ACC112 (cell line): Measurements from ENCODE around the gene ISX.

ENCODE experiments used
- H2AFZ ChIP-seq: fragments of 200-600 bp; sonication (generic); one replicate; pipeline ENCODE4 v1.6.0; 2017; ENCODE audit warnings: antibody characterized with exemption, low read length; ENCODE audit not compliant: unreplicated experiment
- H3K27ac ChIP-seq: fragments of 200-600 bp; sonication (generic); 2 replicates; pipeline ENCODE4 v1.5.1; 2014; ENCODE audit warnings: low read depth, mild to moderate bottlenecking, antibody characterized with exemption, low read length, moderate library complexity
- H3K27me3 ChIP-seq: fragments of 200-600 bp; sonication (generic); 2 replicates; pipeline ENCODE4 v1.6.1; 2014; ENCODE audit warnings: mild to moderate bottlenecking, antibody characterized with exemption, low read length, moderate library complexity, mixed read lengths; ENCODE audit not compliant: insufficient read depth
- H3K36me3 ChIP-seq: fragments of 200-600 bp; sonication (generic); 2 replicates; pipeline ENCODE4 v1.6.1; 2016; ENCODE audit warnings: mild to moderate bottlenecking, antibody characterized with exemption, low read length, moderate library complexity, mixed read lengths; ENCODE audit not compliant: insufficient read depth
- H3K4me1 ChIP-seq: fragments of 200-600 bp; sonication (generic); one replicate; pipeline ENCODE4 v1.6.1; 2016; ENCODE audit warnings: low read length, mixed read lengths; ENCODE audit not compliant: insufficient read depth, unreplicated experiment, control insufficient read depth
- H3K4me3 ChIP-seq: fragments of 200-600 bp; sonication (generic); 2 replicates; pipeline ENCODE4 v1.5.1; 2014; ENCODE audit warnings: mild to moderate bottlenecking, low read depth, low read length
- H3K79me2 ChIP-seq: fragments of 200-600 bp; sonication (generic); one replicate; pipeline ENCODE4 v1.6.0; 2016; ENCODE audit warnings: low read length; ENCODE audit not compliant: control insufficient read depth, unreplicated experiment, insufficient read depth

ISX gene

GRCh38 chr22:35109616-35110015, 43.7 kb downstream of the ISX start:
- Histone ChIP-seq H3K79me2 (no peaks in the 10 kb centered on the region), H3K27ac (no peak overlapping the region), H3K27me3 (no peaks in the 10 kb centered on the region), H3K4me1 (no peaks in the 10 kb centered on the region), H3K4me3 (no peak overlapping the region), H3K36me3 (no peaks in the 10 kb centered on the region), H2AFZ (no peak overlapping the region)

GRCh38 chr22:35111244-35111643, 45.3 kb downstream of the ISX start:
- H3K36me3 ChIP-seq = no peaks in the 10 kb centered on the region
- H2AFZ ChIP-seq = no peak overlapping the region
- no peaks in the 10 kb centered on the region for H3K79me2 ChIP-seq
- no peaks in the 10 kb centered on the region for H3K27me3 ChIP-seq
- H3K4me1 ChIP-seq = no peaks in the 10 kb centered on the region
- H3K27ac ChIP-seq = no peak overlapping the region
- no peak overlapping the region for H3K4me3 ChIP-seq

GRCh38 chr22:35113341-35113740, 47.4 kb downstream of the ISX start:
- no peak overlapping the region for H3K4me3 ChIP-seq
- no peaks in the 10 kb centered on the region for H3K79me2 ChIP-seq
- no peaks in the 10 kb centered on the region for H3K4me1 ChIP-seq
- no peak overlapping the region for H2AFZ ChIP-seq
- no peak overlapping the region for H3K27ac ChIP-seq
- H3K36me3 ChIP-seq = no peaks in the 10 kb centered on the region
- no peaks in the 10 kb centered on the region for H3K27me3 ChIP-seq

- no peaks in the 10 kb centered on the region for H3K36me3 ChIP-seq
- no peak overlapping the region for H3K27ac ChIP-seq
- H3K79me2 ChIP-seq = no peaks in the 10 kb centered on the region
- no peaks in the 10 kb centered on the region for H3K4me1 ChIP-seq
- H3K27me3 ChIP-seq = no peaks in the 10 kb centered on the region
- no peak overlapping the region for H3K4me3 ChIP-seq
- no peak overlapping the region for H2AFZ ChIP-seq
These were observed 48.4 kb downstream of the ISX start for GRCh38 chr22:35114131-35114980.

GRCh38 chr22:35115515-35115914, 49.6 kb downstream of the ISX start:
- Histone ChIP-seq H3K27me3 (no peaks in the 10 kb centered on the region), H3K4me1 (no peaks in the 10 kb centered on the region), H3K36me3 (no peaks in the 10 kb centered on the region), H3K4me3 (no peak overlapping the region), H3K27ac (no peak overlapping the region), H2AFZ (no peak overlapping the region), H3K79me2 (no peaks in the 10 kb centered on the region)

GRCh38 chr22:35116269-35116668, 50.3 kb downstream of the ISX start:
- no peaks in the 10 kb centered on the region for H3K4me1 ChIP-seq
- H3K27ac ChIP-seq = no peak overlapping the region
- H3K27me3 ChIP-seq = no peaks in the 10 kb centered on the region
- H3K4me3 ChIP-seq = no peak overlapping the region
- H3K36me3 ChIP-seq = no peaks in the 10 kb centered on the region
- no peaks in the 10 kb centered on the region for H3K79me2 ChIP-seq
- no peak overlapping the region for H2AFZ ChIP-seq

GRCh38 chr22:35116817-35117216, 50.9 kb downstream of the ISX start:
- no peak overlapping the region for H3K27ac ChIP-seq
- H3K27me3 ChIP-seq = no peaks in the 10 kb centered on the region
- H2AFZ ChIP-seq = no peak overlapping the region
- H3K4me1 ChIP-seq = no peaks in the 10 kb centered on the region
- no peaks in the 10 kb centered on the region for H3K36me3 ChIP-seq
- no peak overlapping the region for H3K4me3 ChIP-seq
- no peaks in the 10 kb centered on the region for H3K79me2 ChIP-seq

GRCh38 chr22:35119494-35119893, 53.5 kb downstream of the ISX start:
- Histone ChIP-seq H3K4me1 (no peaks in the 10 kb centered on the region), H3K79me2 (no peaks in the 10 kb centered on the region), H3K27me3 (no peaks in the 10 kb centered on the region)

GRCh38 chr22:35124691-35125219, 58.8 kb downstream of the ISX start:
- Histone ChIP-seq H3K27ac (no peak overlapping the region), H3K4me3 (no peak overlapping the region), H3K36me3 (no peaks in the 10 kb centered on the region), H3K27me3 (no peaks in the 10 kb centered on the region), H2AFZ (no peak overlapping the region), H3K79me2 (no peaks in the 10 kb centered on the region), H3K4me1 (no peaks in the 10 kb centered on the region)

More at GRCh38 chr22:35119494-35119893, 53.5 kb downstream of the ISX start:
- Histone ChIP-seq H3K27ac (no peak overlapping the region), H2AFZ (no peak overlapping the region), H3K4me3 (no peak overlapping the region), H3K36me3 (no peaks in the 10 kb centered on the region)

- Histone ChIP-seq H3K27me3 (no peaks in the 10 kb centered on the region), H3K27ac (no peak overlapping the region), H3K36me3 (no peaks in the 10 kb centered on the region), H2AFZ (no peak overlapping the region), H3K4me3 (no peak overlapping the region), H3K4me1 (no peaks in the 10 kb centered on the region), H3K79me2 (no peaks in the 10 kb centered on the region)
These were observed 61.0 kb downstream of the ISX start for GRCh38 chr22:35126993-35127392.

- Histone ChIP-seq H3K27me3 (no peaks in the 10 kb centered on the region), H3K4me3 (no peak overlapping the region), H3K36me3 (no peaks in the 10 kb centered on the region), H3K27ac (no peak overlapping the region), H3K4me1 (no peaks in the 10 kb centered on the region), H2AFZ (no peak overlapping the region), H3K79me2 (no peaks in the 10 kb centered on the region)
These were observed 62.7 kb downstream of the ISX start for GRCh38 chr22:35128637-35129036.
